HEK293T (cell line): ENCODE data around the gene SLC39A8.

Source experiments
- BHLHE40 ChIP-seq: fragments of 450-650 bp; IDR thresholded peaks from 2 replicates; pipeline ENCODE4 v1.6.1; 2016; ENCODE audit warnings: mild to moderate bottlenecking, moderate library complexity, borderline replicate concordance
- ELF4 ChIP-seq: fragments of 450-650 bp; IDR thresholded peaks from 2 replicates; pipeline ENCODE4 v1.6.1; 2017; ENCODE audit warnings: antibody characterized with exemption
- FOXK2 ChIP-seq: fragments of 450-650 bp; IDR thresholded peaks from 2 replicates; pipeline ENCODE4 v1.6.1; 2016; ENCODE audit warnings: mild to moderate bottlenecking
- FOXM1 ChIP-seq: fragments of 450-650 bp; IDR thresholded peaks from 2 replicates; pipeline ENCODE4 v1.6.1; 2017; ENCODE audit warnings: mild to moderate bottlenecking, borderline replicate concordance

DNA sequence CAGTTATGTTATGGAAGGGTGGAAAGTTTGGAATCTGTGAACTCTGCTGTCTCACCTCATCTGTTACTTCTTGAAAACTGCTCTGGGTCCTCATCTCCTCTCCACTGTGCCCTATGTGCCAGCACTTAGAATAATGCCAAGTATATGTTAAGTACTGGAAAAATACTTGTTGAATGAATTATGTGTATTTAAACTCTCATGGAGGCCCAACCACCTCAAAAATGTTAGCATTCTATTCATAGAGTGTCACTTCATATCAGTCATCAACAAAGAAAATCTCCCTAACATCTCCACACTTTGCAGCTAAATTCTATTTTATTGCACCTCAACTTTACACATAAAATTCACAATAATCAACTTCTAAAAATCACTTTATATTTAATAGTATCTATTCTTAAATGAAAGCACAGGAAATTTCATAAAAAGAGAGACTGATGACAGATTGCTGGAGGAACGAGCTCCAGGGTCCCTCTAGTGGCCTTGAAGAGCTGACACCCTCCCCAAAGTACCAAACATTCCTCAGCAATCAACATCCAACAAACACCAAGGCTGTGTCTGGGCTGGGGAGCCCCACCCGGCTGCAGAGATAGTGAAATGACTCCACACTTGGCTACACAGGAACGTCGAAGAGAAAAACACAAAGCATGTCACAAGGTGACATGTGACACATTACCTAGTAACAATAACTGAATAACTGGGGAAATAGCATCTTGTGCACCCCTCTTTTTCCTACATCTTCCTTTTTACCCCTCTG, 45.8 kb downstream of the SLC39A8 start:
- TF ChIP-seq BHLHE40 (no peak), ELF4 (no peak), FOXK2 (no peak), FOXM1 (no peak)
